GM19372 (cell line): Measurements from ENCODE around the gene CSF1R.

ENCODE experiments used
- ATAC-seq: cut with Tn5 transposase; IDR thresholded peaks from one replicate; pipeline ENCODE4 v1.9.1; 2021; ENCODE audit warnings: mild to moderate bottlenecking, low read depth, moderate library complexity; ENCODE audit not compliant: unreplicated experiment

CSF1R gene

GRCh38 chr5:150121448-150122157 lies 35.2 kb upstream of the CSF1R start:
- ATAC-seq, result no peak

- no peak for ATAC-seq
Measured at GRCh38 chr5:150120617-150121447, 34.5 kb upstream of the CSF1R start.

- no peak for ATAC-seq
Measured at GRCh38 chr5:150120062-150120441, 33.7 kb upstream of the CSF1R start.

- no peak for ATAC-seq
Measured at GRCh38 chr5:150119421-150120061, 33.2 kb upstream of the CSF1R start.

GRCh38 chr5:150118561-150119229 lies 32.3 kb upstream of the CSF1R start:
- no peak for ATAC-seq

- ATAC-seq, result no peak
Measured at GRCh38 chr5:150117945-150118560, 31.7 kb upstream of the CSF1R start.

- no peak for ATAC-seq
Measured at GRCh38 chr5:150116667-150117400, 30.5 kb upstream of the CSF1R start.

- no peak for ATAC-seq
Measured at GRCh38 chr5:150114773-150115408, 28.5 kb upstream of the CSF1R start.

GRCh38 chr5:150114102-150114641 lies 27.8 kb upstream of the CSF1R start:
- ATAC-seq, result no peak

GRCh38 chr5:150113047-150113744 lies 26.8 kb upstream of the CSF1R start:
- ATAC-seq, result no peak

- ATAC-seq, result no peak
Measured at GRCh38 chr5:150112201-150113046, 26.1 kb upstream of the CSF1R start.

- no peak for ATAC-seq
Measured at GRCh38 chr5:150111122-150111521, 24.8 kb upstream of the CSF1R start.

GRCh38 chr5:150109921-150110320 lies 23.6 kb upstream of the CSF1R start:
- no peak for ATAC-seq

- ATAC-seq, result no peak
Measured at GRCh38 chr5:150108711-150109514, 22.6 kb upstream of the CSF1R start.

- ATAC-seq, result no peak
Measured at GRCh38 chr5:150107909-150108447, 21.6 kb upstream of the CSF1R start.

GRCh38 chr5:150106674-150107426 lies 20.5 kb upstream of the CSF1R start:
- ATAC-seq, result no peak
